Mucosa of rectum (tissue), 2 donors: ENCODE results near the gene AK5.

Source experiments
- H3K27ac ChIP-seq, 2 donors: one replicate each; pipeline ENCODE4 v1.7.0; 2013; ENCODE audit warnings: inconsistent platforms in 2 of 2, low read depth in 2 of 2, low read length in 2 of 2
- H3K27me3 ChIP-seq, 2 donors: one replicate each; pipeline ENCODE4 v1.7.0; 2013; ENCODE audit warnings: low read length in 2 of 2; ENCODE audit not compliant: control insufficient read depth in 2 of 2, insufficient read depth in 2 of 2
- H3K36me3 ChIP-seq, 2 donors: one replicate each; pipeline ENCODE4 v1.7.0; 2013; ENCODE audit warnings: low read length in 2 of 2; ENCODE audit not compliant: control insufficient read depth in 2 of 2, insufficient read depth in 2 of 2
- H3K4me1 ChIP-seq, 2 donors: one replicate each; pipeline ENCODE4 v1.7.0; 2013; ENCODE audit warnings: low read length in 2 of 2, mild to moderate bottlenecking in 1 of 2; ENCODE audit not compliant: control insufficient read depth in 2 of 2, insufficient read depth in 2 of 2
- H3K4me3 ChIP-seq, 2 donors: one replicate each; pipeline ENCODE4 v1.7.0; 2013; ENCODE audit warnings: low read length in 2 of 2
- H3K9ac ChIP-seq, 2 donors: one replicate each; pipeline ENCODE4 v1.7.0; 2013; ENCODE audit warnings: low read length in 2 of 2, low read depth in 1 of 2, mild to moderate bottlenecking in 1 of 2
- H3K9me3 ChIP-seq, 2 donors: one replicate each; pipeline ENCODE4 v1.7.0; 2013; ENCODE audit warnings: low read length in 2 of 2; ENCODE audit not compliant: control insufficient read depth in 2 of 2
- donor health status: healthy.
- donor health status: Normal muscosa, but diverticular disease.

AK5 gene

GRCh38 chr1:77313491-77313890 lies 31.7 kb downstream of the AK5 start:
- H3K27me3 ChIP-seq = no peaks in the 10 kb centered on the region
- H3K4me3 ChIP-seq = no peak overlapping the region
- no peaks in the 10 kb centered on the region for H3K9me3 ChIP-seq
- no peaks in the 10 kb centered on the region for H3K4me1 ChIP-seq
- H3K27ac ChIP-seq = no peak overlapping the region
- H3K36me3 ChIP-seq = no peaks in the 10 kb centered on the region
- no peak overlapping the region for H3K9ac ChIP-seq

GRCh38 chr1:77316006-77316405 lies 34.2 kb downstream of the AK5 start:
- Histone ChIP-seq H3K4me1 (no peaks in the 10 kb centered on the region), H3K9me3 (no peaks in the 10 kb centered on the region), H3K27me3 (no peaks in the 10 kb centered on the region), H3K36me3 (no peaks in the 10 kb centered on the region), H3K9ac (no peak overlapping the region), H3K4me3 (no peak overlapping the region), H3K27ac (no peak overlapping the region)

GRCh38 chr1:77316966-77317365 lies 35.1 kb downstream of the AK5 start:
- no peaks in the 10 kb centered on the region for H3K9me3 ChIP-seq
- H3K9ac ChIP-seq = no peak overlapping the region
- H3K36me3 ChIP-seq = no peaks in the 10 kb centered on the region
- no peak overlapping the region for H3K4me3 ChIP-seq
- no peaks in the 10 kb centered on the region for H3K4me1 ChIP-seq
- no peak overlapping the region for H3K27ac ChIP-seq
- no peaks in the 10 kb centered on the region for H3K27me3 ChIP-seq

- Histone ChIP-seq H3K27ac (no peak overlapping the region), H3K9me3 (no peaks in the 10 kb centered on the region)
Observed at GRCh38 chr1:77319036-77319705, 37.4 kb downstream of the AK5 start.

GRCh38 chr1:77322061-77322900 lies 40.5 kb downstream of the AK5 start:
- H3K27ac ChIP-seq = no peak overlapping the region
- H3K27me3 ChIP-seq = no peaks in the 10 kb centered on the region
- H3K9me3 ChIP-seq = no peaks in the 10 kb centered on the region

More at GRCh38 chr1:77319036-77319705, 37.4 kb downstream of the AK5 start:
- Histone ChIP-seq H3K27me3 (no peaks in the 10 kb centered on the region), H3K4me3 (no peak overlapping the region), H3K9ac (no peak overlapping the region), H3K4me1 (no peaks in the 10 kb centered on the region), H3K36me3 (no peaks in the 10 kb centered on the region)

GRCh38 chr1:77333501-77333900 lies 51.7 kb downstream of the AK5 start:
- Histone ChIP-seq H3K4me1 (no peaks in the 10 kb centered on the region), H3K4me3 (no peak overlapping the region), H3K36me3 (no peaks in the 10 kb centered on the region), H3K27ac (no peak overlapping the region), H3K27me3 (no peaks in the 10 kb centered on the region), H3K9me3 (no peaks in the 10 kb centered on the region), H3K9ac (no peak overlapping the region)

More at GRCh38 chr1:77322061-77322900, 40.5 kb downstream of the AK5 start:
- Histone ChIP-seq H3K4me1 (no peaks in the 10 kb centered on the region), H3K36me3 (no peaks in the 10 kb centered on the region), H3K4me3 (no peak overlapping the region), H3K9ac (no peak overlapping the region)

GRCh38 chr1:77336729-77337128 lies 54.9 kb downstream of the AK5 start:
- Histone ChIP-seq H3K9ac (no peak overlapping the region), H3K27me3 (no peaks in the 10 kb centered on the region)

GRCh38 chr1:77339326-77339725 lies 57.5 kb downstream of the AK5 start:
- H3K27me3 ChIP-seq = no peaks in the 10 kb centered on the region
- H3K4me1 ChIP-seq = no peaks in the 10 kb centered on the region
- no peaks in the 10 kb centered on the region for H3K9me3 ChIP-seq
- no peak overlapping the region for H3K27ac ChIP-seq
- H3K4me3 ChIP-seq = no peak overlapping the region
- H3K9ac ChIP-seq = no peak overlapping the region
- H3K36me3 ChIP-seq = no peaks in the 10 kb centered on the region

More at GRCh38 chr1:77336729-77337128, 54.9 kb downstream of the AK5 start:
- Histone ChIP-seq H3K4me1 (no peaks in the 10 kb centered on the region), H3K9me3 (no peaks in the 10 kb centered on the region), H3K27ac (no peak overlapping the region), H3K36me3 (no peaks in the 10 kb centered on the region), H3K4me3 (no peak overlapping the region)

- H3K27ac ChIP-seq = no peak overlapping the region
- no peak overlapping the region for H3K9ac ChIP-seq
- no peaks in the 10 kb centered on the region for H3K4me1 ChIP-seq
- H3K4me3 ChIP-seq = no peak overlapping the region
- H3K27me3 ChIP-seq = no peaks in the 10 kb centered on the region
- no peaks in the 10 kb centered on the region for H3K9me3 ChIP-seq
- no peaks in the 10 kb centered on the region for H3K36me3 ChIP-seq
Observed at GRCh38 chr1:77341195-77341594, 59.4 kb downstream of the AK5 start.

GRCh38 chr1:77342745-77343144 lies 60.9 kb downstream of the AK5 start:
- Histone ChIP-seq H3K27ac (no peak overlapping the region), H3K27me3 (no peaks in the 10 kb centered on the region), H3K4me3 (no peak overlapping the region), H3K36me3 (no peaks in the 10 kb centered on the region), H3K9me3 (no peaks in the 10 kb centered on the region), H3K9ac (no peak overlapping the region), H3K4me1 (no peaks in the 10 kb centered on the region)
